Left ventricle myocardium superior (tissue), 1 donor: ENCODE results near the gene FANCC. TPM values are rescaled to one million over a fixed set of nuclear protein-coding genes. Genes with fewer than 3 reads are reported as not detected.

Source experiments
- microRNA-seq: library from miRNA; unstranded; fragments of <30 nt; microRNA quantifications from one replicate; pipeline ENCODE4 v1.2.0, GENCODE V29; 2020; ENCODE audit warnings: borderline number of aligned reads
- total RNA-seq: library from RNA; stranded (reverse); fragmentation: NEBNext Ultra II Directional; extraction: Animal tissue kit (Norgen Biotek cat#: 25700); gene quantifications from one replicate; pipeline ENCODE4 v1.2.1, GENCODE V29; 2021
- donor health status: DM: no; HTN: yes; CAD: no; lungs with severe emphysema.

FANCC gene
- total RNA-seq, 1 donor from 2014 or later, result 5.9 TPM

Small RNA genes within 50 kb of the gene (microRNA-seq; reads per million reads assigned to microRNA genes)
- gene MIR23B (145,021 reads per million, percentile 99 among the genes with 10 or more reads in this experiment), gene MIR24-1 (not detected), gene MIR27B (9,697 reads per million, percentile 94 among the genes with 10 or more reads in this experiment), gene MIR3074 (not detected), gene MIR6081 (not detected)

Other genes with a start within 250 kb of the FANCC start
- gene PTCH1, start 199.3 kb upstream of the FANCC start, total RNA-seq, result 10.4 TPM